ENCODE measurements around the gene TMEM132D.

The TMEM132D gene

DNA sequence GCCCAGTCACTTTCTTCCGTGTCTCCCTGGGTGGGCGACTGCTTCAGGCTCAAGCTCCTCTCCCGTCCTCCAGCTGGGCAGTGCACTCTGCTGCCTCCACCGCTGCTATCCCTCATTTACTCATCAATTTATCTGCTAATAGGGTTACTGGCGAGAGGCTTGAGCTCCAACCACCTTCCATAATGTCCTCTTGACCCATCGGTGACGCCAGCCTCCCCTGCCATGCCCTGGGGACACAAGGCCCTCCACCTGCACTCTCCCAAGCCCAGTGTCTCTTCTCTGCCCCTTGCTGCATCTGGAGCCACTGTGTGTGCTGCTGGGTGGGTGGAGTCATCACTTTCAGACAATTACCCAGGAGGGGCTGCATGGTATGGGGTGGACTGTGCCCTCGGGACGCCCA lies 78.5 kb downstream of the TMEM132D start:
- no peak for DNase-seq (ENCODE audit: low read depth in 2 of 2)

DNA sequence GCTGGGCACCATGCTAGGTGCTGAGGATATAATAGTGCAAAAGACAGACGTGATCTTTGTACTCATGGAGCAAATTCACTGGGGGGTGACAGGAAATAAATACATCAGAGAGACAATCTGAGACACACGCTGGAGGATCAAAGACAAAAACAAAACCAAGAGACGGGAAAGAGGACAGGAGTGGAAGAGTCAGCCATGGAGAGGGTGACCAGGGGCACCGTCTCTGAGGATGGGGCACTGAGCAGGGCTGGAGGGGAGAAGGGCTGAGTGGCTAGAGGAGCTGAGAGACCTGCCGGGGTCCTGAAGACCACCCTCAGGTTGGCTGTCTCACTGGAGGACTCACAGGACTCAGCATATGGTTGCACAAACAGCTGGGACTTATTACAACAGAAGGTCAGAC lies 81.9 kb downstream of the TMEM132D start:
- DNase-seq (ENCODE audit: low read depth in 2 of 2) = no peak

DNA sequence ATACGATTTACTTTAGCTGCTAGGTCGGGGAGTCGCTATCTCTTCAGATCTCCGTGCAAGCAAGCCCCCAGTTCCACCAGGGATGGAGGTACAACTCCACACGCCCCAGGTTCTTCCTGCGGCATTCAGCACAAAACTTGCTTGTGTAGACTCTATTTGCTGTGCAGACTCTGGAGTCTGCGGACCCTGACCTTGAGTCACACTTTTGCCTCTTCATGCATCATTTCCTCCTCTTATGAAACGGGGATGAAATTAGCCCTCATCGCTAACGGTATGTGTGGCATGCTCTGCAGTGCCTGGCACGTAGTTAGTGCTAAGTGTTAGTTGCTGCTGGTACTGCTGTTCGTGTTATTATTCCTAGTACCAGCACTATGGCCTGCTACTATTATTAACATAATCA lies 84.4 kb downstream of the TMEM132D start:
- no peak for DNase-seq (ENCODE audit: low read depth in 2 of 2)

DNA sequence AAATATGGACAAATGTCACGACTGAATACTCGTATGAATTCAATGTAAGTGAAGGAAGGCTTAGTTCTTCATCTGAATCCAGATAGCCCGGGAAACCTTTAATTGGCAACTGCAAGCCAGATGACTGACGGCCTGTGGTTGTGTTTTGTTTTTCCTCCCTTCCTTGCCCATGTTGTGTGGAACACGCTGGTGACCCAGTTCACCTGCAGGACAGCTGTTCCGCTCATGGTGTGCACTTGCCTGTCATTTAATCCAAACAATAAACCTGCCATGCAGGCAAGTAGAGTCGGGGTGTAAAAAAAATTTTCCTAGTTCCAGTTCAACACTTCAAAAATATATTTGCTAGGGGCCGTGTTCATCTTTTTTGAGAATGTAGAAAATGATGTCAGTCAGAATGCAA lies 88.0 kb downstream of the TMEM132D start:
- DNase-seq (ENCODE audit: low read depth in 2 of 2) = no peak

DNA sequence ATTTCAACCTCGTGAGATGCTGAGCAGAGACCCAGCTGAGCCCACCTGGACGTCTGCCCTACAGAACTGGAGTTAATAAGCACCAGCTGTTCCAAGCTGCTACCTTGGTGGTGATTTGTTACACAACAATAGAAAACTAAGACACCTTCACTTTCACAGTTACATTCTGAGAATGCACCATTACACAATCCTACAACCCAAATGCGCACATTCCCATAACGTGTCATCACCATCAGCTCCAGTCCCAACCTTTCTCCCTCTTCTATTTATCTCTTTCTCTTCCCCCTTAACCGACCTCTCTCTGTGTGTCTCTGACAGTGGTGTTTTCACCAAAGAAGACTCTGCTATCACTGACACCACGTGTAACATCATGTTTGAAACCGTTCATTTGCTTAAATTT lies 91.9 kb downstream of the TMEM132D start:
- DNase-seq (ENCODE audit: low read depth in 2 of 2) = no peak

DNA sequence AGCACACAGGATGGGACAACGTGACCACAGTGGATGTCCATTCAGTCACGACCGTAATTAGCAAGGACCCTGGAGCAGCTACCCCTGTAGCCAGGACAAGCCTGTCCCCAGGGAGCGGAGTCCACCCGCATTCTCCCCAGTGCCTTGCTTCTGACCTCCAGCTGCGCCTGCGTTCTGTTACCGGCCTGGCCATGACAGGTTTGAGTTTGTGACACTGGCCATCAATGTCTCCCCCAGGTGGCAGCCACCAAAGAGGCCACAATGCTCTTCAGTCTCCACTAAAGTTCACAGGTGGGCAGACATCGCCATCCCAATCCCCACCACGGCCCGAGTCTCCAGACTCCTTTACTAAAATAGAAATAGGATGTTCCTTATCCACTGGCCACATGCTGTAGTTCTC lies 96.7 kb downstream of the TMEM132D start:
- DNase-seq (ENCODE audit: low read depth in 2 of 2) = no peak

DNA sequence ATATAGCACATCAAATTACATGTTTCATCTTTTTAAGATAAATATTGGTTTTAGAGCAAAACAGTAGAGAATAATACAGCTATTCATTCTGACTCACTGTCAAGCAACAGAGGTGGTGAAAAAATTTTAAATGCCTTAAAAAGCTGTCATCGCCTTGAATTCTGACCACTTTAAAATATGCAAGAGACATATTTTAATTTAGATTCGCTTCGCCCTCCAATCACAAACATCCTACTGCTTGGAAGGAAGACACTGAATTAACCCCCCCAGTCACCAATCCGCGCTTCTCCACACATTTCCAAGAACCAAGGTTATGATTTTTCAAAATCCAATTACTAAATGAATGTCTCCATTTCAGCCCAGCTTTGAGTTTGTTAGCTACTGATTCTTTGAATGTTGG lies 112.4 kb downstream of the TMEM132D start:
- DNase-seq (ENCODE audit: low read depth in 2 of 2) = no peak

DNA sequence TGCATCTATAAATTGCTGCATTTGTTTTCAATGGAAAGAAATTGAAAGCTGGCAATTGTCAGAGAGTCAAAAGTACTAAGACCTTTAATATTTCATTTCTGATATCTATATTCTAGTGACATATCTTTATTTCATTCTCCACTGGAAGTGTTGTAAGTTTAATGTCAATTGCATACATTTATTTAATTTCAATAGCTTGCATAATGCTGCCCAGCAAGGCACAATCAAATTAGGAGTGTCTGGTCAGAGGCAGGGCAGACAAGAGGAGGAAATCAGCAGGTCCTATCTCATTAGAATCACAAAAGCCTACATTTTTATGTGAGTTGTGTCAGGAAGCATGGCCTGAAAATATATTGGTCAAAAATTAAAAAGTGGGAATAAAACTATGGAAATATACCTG lies 112.9 kb downstream of the TMEM132D start:
- no peak for DNase-seq (ENCODE audit: low read depth in 2 of 2)

DNA sequence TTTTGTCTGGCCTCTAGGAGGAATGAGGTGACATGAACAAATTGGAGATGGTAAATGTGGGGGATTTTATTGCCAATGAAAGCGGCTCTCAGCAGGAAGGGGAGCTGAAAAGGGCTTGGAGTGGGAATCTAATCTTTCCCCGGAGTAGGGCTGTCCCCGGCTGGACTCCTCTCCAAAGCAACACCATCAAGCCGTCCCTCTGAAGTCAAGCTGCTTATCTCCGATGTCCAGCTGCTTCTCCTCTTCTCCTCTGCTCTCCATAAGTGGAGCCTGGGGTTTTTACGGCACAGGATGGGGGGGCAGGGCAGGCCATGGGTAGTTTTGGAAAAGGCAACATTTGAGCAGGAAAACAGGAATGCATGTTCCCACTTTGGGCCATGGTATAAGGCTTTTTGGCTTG lies 113.5 kb downstream of the TMEM132D start:
- no peak for DNase-seq (ENCODE audit: low read depth in 2 of 2)

DNA sequence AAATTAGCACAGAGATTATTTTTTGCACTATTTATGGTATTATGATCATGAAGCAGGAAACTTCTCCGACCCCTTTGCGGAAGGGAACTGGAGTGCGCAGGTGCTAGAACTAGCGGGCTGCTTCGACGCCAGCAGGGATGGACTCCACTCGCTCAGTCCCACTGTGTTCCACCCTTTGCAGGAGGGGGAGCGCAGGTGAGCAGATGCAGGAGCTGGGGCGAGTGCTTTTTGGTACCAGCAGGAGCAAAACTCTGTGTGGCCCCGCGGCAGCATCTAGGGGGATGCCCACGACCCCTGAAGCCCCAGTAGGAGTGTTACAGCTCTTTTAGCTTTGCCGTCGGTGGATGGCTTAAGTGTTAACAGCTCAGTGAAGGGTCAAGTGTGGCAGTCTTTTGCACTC lies 113.9 kb downstream of the TMEM132D start:
- no peak for DNase-seq (ENCODE audit: low read depth in 2 of 2)

DNA sequence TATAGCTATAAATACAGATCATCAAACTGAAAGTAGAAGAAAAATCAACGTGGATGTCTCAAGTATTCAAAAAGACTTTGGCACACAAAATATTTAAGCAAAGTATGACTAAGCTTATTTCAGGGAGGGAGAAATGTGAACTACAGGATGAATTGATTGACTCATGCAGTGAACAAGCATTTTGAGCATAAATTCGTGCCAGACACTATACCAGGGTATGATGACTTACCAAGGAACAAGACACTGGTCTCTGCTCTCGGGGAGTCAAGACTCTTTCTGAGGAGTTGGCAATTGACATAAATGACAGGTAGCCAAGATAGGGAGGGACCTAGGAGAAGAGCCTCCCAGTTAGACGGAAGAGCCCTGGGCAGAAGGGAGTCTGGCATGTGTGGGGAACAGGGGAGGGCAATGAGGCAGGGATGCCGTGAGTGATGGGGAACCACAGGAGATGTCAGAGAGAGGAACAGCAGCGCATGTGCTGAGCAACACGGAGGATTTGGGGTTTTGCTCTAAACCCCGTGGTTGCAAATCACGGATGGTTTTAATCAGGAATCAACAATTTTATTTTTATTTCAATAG lies 115.2 kb downstream of the TMEM132D start:
- DNase-seq (ENCODE audit: low read depth in 2 of 2) = no peak

DNA sequence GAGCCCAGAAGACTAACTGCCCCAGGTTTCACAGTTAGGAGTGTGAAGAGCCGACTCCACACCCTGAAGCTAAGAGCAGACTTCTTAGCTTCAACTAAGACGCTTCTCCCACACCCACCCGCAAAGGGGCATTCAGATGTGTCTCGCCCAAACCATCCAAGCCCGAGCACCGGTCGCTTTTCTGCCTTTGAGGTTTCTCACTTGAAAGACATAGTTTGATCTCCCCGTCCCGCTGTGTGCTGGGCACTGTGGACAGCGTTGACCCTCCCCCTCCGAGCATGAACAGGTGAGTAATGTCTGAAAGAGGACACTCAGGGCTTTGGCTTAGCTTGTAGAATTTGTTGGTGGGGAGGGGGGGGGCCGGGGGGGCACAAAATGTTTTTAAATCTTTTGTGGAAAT lies 123.8 kb downstream of the TMEM132D start:
- no peak for DNase-seq (ENCODE audit: low read depth in 2 of 2)

DNA sequence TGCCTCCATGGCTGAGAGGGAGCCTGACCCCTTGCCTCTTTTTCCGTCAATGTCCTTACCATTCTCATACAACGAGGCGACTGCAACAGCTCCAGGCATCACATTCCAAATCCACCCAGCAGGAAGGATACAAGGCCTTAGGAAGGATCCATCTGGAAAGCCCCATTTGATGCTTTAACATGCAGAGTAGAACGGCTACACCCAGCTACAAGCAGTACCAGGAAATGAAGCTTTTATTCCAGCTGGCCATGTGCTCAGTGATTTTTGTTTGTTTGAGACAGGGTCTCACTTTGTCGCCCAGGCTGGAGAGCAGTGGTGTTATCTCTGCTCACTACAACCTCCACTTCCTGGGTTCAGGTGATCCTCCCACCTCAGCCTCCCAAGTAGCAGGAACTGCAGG lies 124.8 kb downstream of the TMEM132D start:
- DNase-seq (ENCODE audit: low read depth in 2 of 2) = no peak

DNA sequence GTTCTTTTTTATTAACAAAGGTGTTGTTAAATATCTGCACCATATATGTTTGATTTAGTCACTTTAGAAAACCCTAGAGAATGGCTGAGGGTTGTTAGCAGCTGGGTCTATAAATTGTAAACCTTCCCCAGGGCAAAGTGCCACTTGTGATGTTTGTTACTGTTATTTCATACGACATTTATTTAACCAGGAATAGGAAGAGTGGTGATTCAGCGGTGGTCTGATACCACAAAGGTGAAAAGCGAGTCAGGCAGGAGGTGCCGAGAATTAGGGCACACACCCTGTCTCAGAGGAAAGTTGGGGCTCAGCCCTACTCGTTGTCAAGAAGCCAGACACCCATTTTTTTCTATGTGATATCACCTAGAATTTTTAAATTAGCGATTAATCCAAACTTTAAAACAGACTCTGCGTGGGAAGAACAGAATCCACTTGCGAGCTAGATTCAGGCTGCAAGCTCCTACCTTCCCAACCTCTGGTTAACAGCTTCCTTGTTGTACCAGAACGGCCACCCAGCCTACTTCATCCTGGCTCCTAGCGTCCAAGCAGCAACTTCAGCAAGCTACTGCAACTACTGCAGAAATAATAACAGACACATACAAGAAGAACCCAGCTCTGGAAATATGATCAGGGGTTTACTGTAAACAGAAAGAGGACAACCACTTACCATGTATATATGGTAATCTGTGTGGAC lies 126.7 kb downstream of the TMEM132D start:
- DNase-seq (ENCODE audit: low read depth in 2 of 2) = no peak

DNA sequence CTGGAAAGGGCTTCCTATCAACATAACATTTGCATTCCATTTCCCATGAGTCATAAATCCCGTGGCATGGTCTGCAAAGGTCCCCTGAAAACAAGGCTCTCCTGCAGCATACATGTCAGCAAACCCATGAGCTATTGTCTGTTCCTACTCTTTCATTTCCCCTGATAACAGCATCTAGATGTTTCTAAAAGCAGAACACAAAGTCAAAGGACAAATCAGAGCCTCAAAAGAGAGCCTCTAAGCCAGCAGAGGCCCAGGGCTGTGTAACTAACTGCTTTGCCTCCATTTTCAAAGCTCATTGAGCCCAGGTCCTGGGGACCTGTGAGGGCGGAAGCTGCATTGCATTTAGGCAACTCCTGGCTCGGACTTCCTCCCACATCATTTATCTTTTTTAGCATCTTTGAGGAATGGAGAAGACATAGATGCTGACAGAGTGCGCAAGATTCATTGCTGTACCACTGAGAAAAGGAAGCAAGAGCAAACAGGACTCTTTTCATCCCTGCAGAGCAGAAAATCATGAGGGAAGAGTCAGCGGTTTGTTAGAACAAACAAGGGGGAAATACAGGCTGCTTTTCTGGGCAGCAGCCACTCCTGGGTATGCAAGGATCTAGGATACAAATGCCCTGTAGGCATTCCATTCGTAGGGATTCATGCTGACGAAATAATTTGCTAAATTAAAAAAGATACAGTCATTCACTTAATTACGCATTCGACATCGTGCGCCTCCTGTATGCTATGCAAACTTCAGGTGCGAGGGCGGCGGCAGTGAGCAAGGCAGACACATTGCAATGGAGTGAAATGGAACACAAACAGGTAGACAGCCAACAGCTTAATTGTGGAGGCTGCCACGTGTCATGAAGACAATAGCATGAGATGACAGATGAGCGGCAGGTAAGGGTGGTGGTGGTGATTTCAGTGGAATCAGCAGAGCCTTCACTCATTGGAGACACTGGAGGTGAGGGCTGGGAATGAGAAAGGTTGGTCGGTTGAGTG lies 131.0 kb downstream of the TMEM132D start:
- DNase-seq (ENCODE audit: low read depth in 2 of 2) = no peak

DNA sequence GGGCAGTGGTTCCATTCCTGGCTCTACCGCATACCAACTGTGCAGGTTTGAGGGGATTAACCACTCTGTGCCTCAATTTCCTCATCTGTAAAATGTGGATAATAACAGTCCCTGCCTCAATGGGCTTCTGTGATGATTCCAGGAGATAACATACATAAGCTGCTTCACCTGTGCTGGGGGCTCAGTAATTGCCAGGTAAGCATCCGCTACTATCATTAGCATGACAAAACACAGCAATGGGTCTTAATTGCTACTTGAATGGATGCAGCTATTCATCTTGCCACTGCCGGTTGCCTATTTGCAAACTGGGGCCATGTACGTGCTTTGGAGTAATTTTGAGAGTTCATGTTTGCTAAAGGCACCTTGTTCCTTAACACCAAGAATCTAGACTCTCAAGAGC lies 132.6 kb downstream of the TMEM132D start:
- no peak for DNase-seq (ENCODE audit: low read depth in 2 of 2)

DNA sequence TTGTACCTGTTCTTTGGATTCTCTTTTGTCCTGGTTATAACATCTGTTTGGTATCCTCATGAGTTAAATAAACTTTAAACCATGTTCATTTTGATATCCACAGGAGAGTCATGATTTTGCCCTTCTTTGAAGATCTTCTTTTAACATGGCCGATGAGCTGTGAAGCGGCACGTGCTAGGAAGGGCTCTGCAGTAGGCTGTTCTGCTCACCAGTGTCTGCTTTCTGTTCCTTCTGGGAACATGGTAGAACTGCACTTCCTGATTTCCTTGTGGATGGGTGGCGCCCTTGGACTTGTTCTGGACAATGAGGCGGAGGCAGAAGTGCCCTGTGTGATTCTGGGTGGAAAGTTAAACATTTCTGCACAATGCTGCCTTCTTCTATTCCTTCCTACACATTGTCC lies 138.1 kb downstream of the TMEM132D start:
- DNase-seq (ENCODE audit: low read depth in 2 of 2) = no peak

DNA sequence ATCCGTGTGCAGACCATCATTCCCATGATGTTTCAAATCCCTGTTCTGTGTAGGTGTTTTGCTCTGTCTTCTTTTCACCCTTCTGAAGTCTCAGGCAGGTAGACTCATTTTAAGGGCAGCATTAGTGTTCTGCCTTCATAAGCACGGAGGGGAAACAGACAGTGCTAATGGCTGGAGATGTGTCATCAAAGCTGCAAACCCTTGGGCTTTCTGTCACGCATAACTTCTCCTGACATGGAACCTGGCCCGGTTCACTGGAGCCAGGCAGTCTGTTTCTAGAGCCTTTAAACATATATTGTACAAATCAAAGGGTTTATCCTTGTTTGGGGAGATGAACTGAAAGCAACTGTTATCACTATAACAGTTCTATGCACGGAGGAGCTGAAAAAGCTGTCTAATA lies 141.4 kb downstream of the TMEM132D start:
- DNase-seq (ENCODE audit: low read depth in 2 of 2) = no peak

DNA sequence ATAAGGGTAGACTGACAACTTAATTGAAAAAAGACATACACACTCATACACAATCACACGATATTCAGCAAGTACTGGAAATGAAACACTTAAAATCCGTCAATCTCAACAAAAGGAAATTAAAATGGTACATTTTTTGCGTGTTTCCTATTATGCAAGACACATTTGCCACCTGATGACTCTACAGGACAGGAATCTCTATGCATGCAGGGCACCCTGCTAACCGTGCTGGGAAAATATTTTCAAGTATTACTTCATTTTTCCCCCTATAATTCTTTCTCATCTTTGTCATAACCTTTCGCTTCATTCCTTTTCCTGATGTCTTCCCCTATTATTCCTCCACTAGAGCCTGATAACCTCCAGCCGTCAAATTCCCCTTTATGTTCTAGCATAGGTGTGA lies 150.2 kb downstream of the TMEM132D start:
- DNase-seq (ENCODE audit: low read depth in 2 of 2) = no peak

DNA sequence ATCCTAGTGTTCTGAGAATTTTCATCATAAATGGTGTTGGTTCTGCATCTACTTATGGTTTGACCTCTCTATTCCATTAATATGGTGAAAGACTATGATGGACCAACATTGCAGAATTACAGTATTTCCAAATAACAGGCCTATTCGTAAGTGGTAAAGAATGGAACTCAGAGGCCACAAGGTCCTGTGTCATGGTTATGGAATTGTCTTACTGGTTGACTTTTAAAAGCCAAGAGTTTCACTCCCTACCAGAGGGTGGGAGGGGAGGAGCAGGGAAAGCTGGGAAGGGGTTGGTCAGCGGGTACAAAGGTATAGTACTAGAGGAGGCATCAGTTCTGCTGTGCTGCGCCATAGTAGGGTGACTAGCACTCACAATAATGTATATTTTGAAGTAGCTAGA lies 153.4 kb downstream of the TMEM132D start:
- no peak for DNase-seq (ENCODE audit: low read depth in 2 of 2)

DNA sequence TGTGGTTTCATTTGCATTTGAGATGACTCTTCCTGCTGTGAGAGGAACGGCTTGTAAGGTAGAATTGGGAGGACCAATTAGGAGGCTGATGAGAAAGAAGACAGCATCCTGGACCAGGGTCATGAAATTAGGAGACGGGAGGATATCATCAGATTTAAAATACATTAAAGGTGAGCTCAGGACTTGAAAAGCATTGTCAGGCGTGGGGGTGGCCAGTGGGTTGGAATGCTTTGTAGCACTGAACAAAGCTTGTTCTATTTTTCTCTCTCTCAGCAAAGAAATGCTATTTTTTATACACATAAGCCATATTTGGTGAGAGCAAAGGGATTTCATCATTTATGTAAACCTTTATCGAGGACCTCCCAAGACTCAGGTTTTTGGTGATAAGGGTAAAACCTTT lies 157.5 kb downstream of the TMEM132D start:
- DNase-seq (ENCODE audit: low read depth in 2 of 2) = no peak

DNA sequence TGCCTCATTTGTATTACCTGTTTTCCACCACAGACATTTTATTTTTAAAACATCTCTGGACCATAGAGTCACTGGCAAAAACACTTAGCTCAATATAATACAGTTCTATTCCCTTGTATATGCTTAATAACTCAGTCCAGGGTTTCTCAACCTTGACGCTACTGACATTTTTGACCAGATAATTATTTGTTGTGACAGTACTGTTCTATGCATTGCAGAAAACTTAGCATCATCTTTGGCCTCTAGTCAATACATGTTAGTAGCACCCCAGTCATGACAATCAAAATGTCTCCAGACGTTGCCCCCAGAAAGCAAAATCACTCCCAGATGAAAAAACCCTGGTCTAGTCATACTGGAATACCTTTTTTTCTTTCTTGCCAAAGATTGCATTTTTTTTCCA lies 174.7 kb downstream of the TMEM132D start:
- DNase-seq (ENCODE audit: low read depth in 2 of 2) = no peak

DNA sequence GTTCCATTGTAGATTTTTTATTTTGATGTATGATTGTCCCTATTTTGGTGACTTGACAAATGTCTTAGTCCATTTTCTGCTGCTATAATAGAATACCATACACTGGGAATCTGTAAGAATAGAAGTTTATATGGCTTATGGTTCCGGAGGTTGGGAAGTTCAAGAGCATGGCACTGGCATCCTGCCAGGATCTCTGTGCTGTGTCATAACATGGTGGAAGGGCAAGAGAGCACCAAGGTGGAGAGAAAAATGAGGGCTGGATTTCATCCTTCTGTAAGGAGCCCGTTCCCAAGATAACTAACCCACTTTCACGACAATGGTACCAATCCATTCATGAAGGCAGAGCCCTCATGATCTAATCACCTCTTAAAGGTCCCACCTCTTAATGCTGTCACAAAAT lies 176.7 kb downstream of the TMEM132D start:
- no peak for DNase-seq (ENCODE audit: low read depth in 2 of 2)

All from activated CD4-positive, alpha-beta T cell treated with anti-CD3 and anti-CD28 coated beads for 24 hours (primary cell).